Measurements from ENCODE around the gene SOX6.

- TF ChIP-seq POLR2A (IDR thresholded peaks at IDR 0.05) (no peak), CTCF (IDR thresholded peaks at IDR 0.05) (no peak)
Measured at GRCh38 chr11:16133867-16134266, 222.5 kb downstream of the SOX6 start.

Measured in right lobe of liver (tissue), 4 donors.